WTC11 (cell line): ENCODE data around the gene ADRA1B. TPM values are rescaled to one million over a fixed set of nuclear protein-coding genes. Genes with fewer than 3 reads are reported as not detected.

ENCODE experiments used
- ATAC-seq: fragments of 200-7000 bp; cut with Tn5 transposase; 2 replicates; pipeline ENCODE4 v1.10.0; 2021; ENCODE audit warnings: mild to moderate bottlenecking, moderate library complexity
- CTCF ChIA-PET: fragments of 300-600 bp; sonication (Branson Sonifier 250); formaldehyde crosslinking; loops from one replicate; lab custom pipeline; 2021; ENCODE audit warnings: antibody characterized with exemption; lab: Charles Lee
- POLR2A ChIA-PET: fragments of 350-600 bp; sonication (Branson Sonifier 250); formaldehyde crosslinking; loops from one replicate; lab custom pipeline; 2021; ENCODE audit warnings: antibody characterized with exemption; lab: Charles Lee
- DNase-seq: peaks from one replicate; pipeline ENCODE4 v3.0.0; 2021; ENCODE audit warnings: low spot score
- H3K27ac Mint-ChIP-seq: 2 replicates; pipeline ENCODE4 v1.8.0; 2021; ENCODE audit warnings: mixed read lengths
- H3K27me3 Mint-ChIP-seq: 2 replicates; pipeline ENCODE4 v1.8.0; 2021; ENCODE audit warnings: low read depth, mild to moderate bottlenecking, moderate library complexity, mixed read lengths
- H3K36me3 Mint-ChIP-seq: 2 replicates; pipeline ENCODE4 v1.8.0; 2021; ENCODE audit warnings: mixed read lengths
- H3K4me1 Mint-ChIP-seq: 2 replicates; pipeline ENCODE4 v1.8.0; 2022; ENCODE audit warnings: mixed read lengths
- H3K4me3 Mint-ChIP-seq: 2 replicates; pipeline ENCODE4 v1.8.0; 2021; ENCODE audit warnings: mild to moderate bottlenecking, moderate library complexity, mixed read lengths
- H3K9me3 Mint-ChIP-seq: 2 replicates; pipeline ENCODE4 v1.8.0; 2021; ENCODE audit warnings: mixed read lengths
- AR ChIP-seq: fragments of 250-450 bp; sonication (Bioruptor Pico); IDR thresholded peaks from 2 replicates; pipeline ENCODE4 v1.9.0; 2021; ENCODE audit warnings: mild to moderate bottlenecking
- ATF1 ChIP-seq: sonication (generic); formaldehyde crosslinking; IDR thresholded peaks from 2 replicates; pipeline ENCODE4 v1.8.1; 2023; ENCODE audit warnings: mild to moderate bottlenecking, moderate library complexity, missing genetic modification reagents
- CREB1 ChIP-seq: sonication (generic); formaldehyde crosslinking; IDR thresholded peaks from 2 replicates; pipeline ENCODE4 v1.8.0; 2023; ENCODE audit warnings: mild to moderate bottlenecking, missing genetic modification reagents
- ELF4 ChIP-seq: sonication (generic); formaldehyde crosslinking; IDR thresholded peaks from 2 replicates; pipeline ENCODE4 v1.8.1; 2022; ENCODE audit warnings: low read depth, mild to moderate bottlenecking, moderate library complexity, missing genetic modification reagents
- GTF2I ChIP-seq: fragments of 250-450 bp; sonication (Bioruptor Pico); conservative IDR thresholded peaks from 2 replicates; pipeline ENCODE4 v1.4.0; 2021; ENCODE audit warnings: mild to moderate bottlenecking
- HMGA2 ChIP-seq: fragments of 250-450 bp; sonication (Bioruptor Pico); IDR thresholded peaks from 2 replicates; pipeline ENCODE4 v1.4.0; 2021; ENCODE audit warnings: mild to moderate bottlenecking, moderate library complexity
- MLX ChIP-seq: sonication (generic); formaldehyde crosslinking; IDR thresholded peaks from 2 replicates; pipeline ENCODE4 v1.8.1; 2023; ENCODE audit warnings: mild to moderate bottlenecking, missing genetic modification reagents, moderate library complexity
- MYBL2 ChIP-seq: sonication (generic); formaldehyde crosslinking; IDR thresholded peaks from 2 replicates; pipeline ENCODE4 v1.8.1; 2023; ENCODE audit warnings: mild to moderate bottlenecking, moderate library complexity, missing genetic modification reagents
- NFYB ChIP-seq: sonication (generic); formaldehyde crosslinking; conservative IDR thresholded peaks from 2 replicates; pipeline ENCODE4 v1.8.0; 2022; ENCODE audit warnings: low read depth, missing genetic modification reagents
- NR2C2 ChIP-seq: sonication (generic); formaldehyde crosslinking; IDR thresholded peaks from 2 replicates; pipeline ENCODE4 v1.8.0; 2022; ENCODE audit warnings: mild to moderate bottlenecking, missing genetic modification reagents
- PRDM15 ChIP-seq: sonication (generic); formaldehyde crosslinking; IDR thresholded peaks from 2 replicates; pipeline ENCODE4 v1.8.0; 2022; ENCODE audit warnings: missing genetic modification reagents
- SMAD3 ChIP-seq: sonication (generic); formaldehyde crosslinking; IDR thresholded peaks from 2 replicates; pipeline ENCODE4 v1.8.0; 2022; ENCODE audit warnings: missing genetic modification reagents, mild to moderate bottlenecking, borderline replicate concordance
- STAT6 ChIP-seq: sonication (generic); formaldehyde crosslinking; conservative IDR thresholded peaks from 2 replicates; pipeline ENCODE4 v1.8.1; 2023; ENCODE audit warnings: mild to moderate bottlenecking, low read depth, missing genetic modification reagents, moderate library complexity
- ZNF232 ChIP-seq: sonication (generic); formaldehyde crosslinking; IDR thresholded peaks from 2 replicates; pipeline ENCODE4 v1.8.0; 2022; ENCODE audit warnings: mild to moderate bottlenecking, missing genetic modification reagents
- ZNF423 ChIP-seq: fragments of 250-450 bp; sonication (Bioruptor Pico); IDR thresholded peaks from 2 replicates; pipeline ENCODE4 v2.1.2; 2022; ENCODE audit warnings: mild to moderate bottlenecking, moderate library complexity
- ZNF425 ChIP-seq: fragments of 250-450 bp; sonication (Bioruptor Pico); conservative IDR thresholded peaks from 2 replicates; pipeline ENCODE4 v1.9.0; 2021; ENCODE audit warnings: mild to moderate bottlenecking
- total RNA-seq: library from RNA; stranded (reverse); gene quantifications from 3 replicates; pipeline ENCODE4 v1.2.3, GENCODE V29; 2021
- TF ChIP-seq, protein P1 (sequence below): sonication (generic); formaldehyde crosslinking; IDR thresholded peaks from 2 replicates; pipeline ENCODE4 v1.8.0; 2022; ENCODE audit warnings: mild to moderate bottlenecking, missing genetic modification reagents
- TF ChIP-seq, protein P2 (sequence below): fragments of 200-600 bp; IDR thresholded peaks from 2 replicates; pipeline ENCODE4 v1.8.0; 2022; ENCODE audit warnings: antibody characterized with exemption
- TF ChIP-seq, protein P3 (sequence below): sonication (generic); formaldehyde crosslinking; IDR thresholded peaks from 2 replicates; pipeline ENCODE4 v1.8.0; 2023; ENCODE audit warnings: mild to moderate bottlenecking, missing genetic modification reagents

Gene ADRA1B
- total RNA-seq, 1 experiment from 2014 or later: 0.11 TPM

- no peak for DNase-seq
- CTCF ChIA-PET: no interaction called here
These were observed 34.3 kb upstream of the ADRA1B start for GRCh38 chr5:159881967-159882366.

More at GRCh38 chr5:159881967-159882366, 34.3 kb upstream of the ADRA1B start:
- H3K27ac Mint-ChIP-seq: no peak overlapping the region
- POLR2A ChIA-PET: no interaction called here
- H3K36me3 Mint-ChIP-seq: no peaks in the 10 kb centered on the region
- H3K27me3 Mint-ChIP-seq: peaks cover 5% of the 10 kb centered on the region; the same call in 1 of the 2 replicates
- ATAC-seq: no peak
- peaks cover 4% of the 10 kb centered on the region; the same call in 1 of the 2 replicates for H3K9me3 Mint-ChIP-seq
- TF ChIP-seq NR2C2 (CRISPR knock-in tag) (no peak), MLX (CRISPR knock-in tag) (no peak), PRDM15 (CRISPR knock-in tag) (no peak), ATF1 (CRISPR knock-in tag) (no peak), ELF4 (CRISPR knock-in tag) (no peak), SMAD3 (CRISPR knock-in tag) (no peak), ZNF425 (CRISPR knock-in tag) (no peak), ZNF232 (CRISPR knock-in tag) (no peak), HMGA2 (no peak), STAT6 (CRISPR knock-in tag) (no peak), ZNF423 (CRISPR knock-in tag) (no peak), MYBL2 (no peak), GTF2I (CRISPR knock-in tag) (no peak), NFYB (no peak), AR (CRISPR knock-in tag) (no peak), CREB1 (CRISPR knock-in tag) (no peak)
- TF ChIP-seq, protein P1, sequence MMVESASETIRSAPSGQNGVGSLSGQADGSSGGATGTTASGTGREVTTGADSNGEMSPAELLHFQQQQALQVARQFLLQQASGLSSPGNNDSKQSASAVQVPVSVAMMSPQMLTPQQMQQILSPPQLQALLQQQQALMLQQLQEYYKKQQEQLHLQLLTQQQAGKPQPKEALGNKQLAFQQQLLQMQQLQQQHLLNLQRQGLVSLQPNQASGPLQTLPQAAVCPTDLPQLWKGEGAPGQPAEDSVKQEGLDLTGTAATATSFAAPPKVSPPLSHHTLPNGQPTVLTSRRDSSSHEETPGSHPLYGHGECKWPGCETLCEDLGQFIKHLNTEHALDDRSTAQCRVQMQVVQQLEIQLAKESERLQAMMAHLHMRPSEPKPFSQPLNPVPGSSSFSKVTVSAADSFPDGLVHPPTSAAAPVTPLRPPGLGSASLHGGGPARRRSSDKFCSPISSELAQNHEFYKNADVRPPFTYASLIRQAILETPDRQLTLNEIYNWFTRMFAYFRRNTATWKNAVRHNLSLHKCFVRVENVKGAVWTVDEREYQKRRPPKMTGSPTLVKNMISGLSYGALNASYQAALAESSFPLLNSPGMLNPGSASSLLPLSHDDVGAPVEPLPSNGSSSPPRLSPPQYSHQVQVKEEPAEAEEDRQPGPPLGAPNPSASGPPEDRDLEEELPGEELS (CRISPR knock-in tag): no peak
- TF ChIP-seq, protein P2, sequence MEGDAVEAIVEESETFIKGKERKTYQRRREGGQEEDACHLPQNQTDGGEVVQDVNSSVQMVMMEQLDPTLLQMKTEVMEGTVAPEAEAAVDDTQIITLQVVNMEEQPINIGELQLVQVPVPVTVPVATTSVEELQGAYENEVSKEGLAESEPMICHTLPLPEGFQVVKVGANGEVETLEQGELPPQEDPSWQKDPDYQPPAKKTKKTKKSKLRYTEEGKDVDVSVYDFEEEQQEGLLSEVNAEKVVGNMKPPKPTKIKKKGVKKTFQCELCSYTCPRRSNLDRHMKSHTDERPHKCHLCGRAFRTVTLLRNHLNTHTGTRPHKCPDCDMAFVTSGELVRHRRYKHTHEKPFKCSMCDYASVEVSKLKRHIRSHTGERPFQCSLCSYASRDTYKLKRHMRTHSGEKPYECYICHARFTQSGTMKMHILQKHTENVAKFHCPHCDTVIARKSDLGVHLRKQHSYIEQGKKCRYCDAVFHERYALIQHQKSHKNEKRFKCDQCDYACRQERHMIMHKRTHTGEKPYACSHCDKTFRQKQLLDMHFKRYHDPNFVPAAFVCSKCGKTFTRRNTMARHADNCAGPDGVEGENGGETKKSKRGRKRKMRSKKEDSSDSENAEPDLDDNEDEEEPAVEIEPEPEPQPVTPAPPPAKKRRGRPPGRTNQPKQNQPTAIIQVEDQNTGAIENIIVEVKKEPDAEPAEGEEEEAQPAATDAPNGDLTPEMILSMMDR: no peak
- TF ChIP-seq, protein P3, sequence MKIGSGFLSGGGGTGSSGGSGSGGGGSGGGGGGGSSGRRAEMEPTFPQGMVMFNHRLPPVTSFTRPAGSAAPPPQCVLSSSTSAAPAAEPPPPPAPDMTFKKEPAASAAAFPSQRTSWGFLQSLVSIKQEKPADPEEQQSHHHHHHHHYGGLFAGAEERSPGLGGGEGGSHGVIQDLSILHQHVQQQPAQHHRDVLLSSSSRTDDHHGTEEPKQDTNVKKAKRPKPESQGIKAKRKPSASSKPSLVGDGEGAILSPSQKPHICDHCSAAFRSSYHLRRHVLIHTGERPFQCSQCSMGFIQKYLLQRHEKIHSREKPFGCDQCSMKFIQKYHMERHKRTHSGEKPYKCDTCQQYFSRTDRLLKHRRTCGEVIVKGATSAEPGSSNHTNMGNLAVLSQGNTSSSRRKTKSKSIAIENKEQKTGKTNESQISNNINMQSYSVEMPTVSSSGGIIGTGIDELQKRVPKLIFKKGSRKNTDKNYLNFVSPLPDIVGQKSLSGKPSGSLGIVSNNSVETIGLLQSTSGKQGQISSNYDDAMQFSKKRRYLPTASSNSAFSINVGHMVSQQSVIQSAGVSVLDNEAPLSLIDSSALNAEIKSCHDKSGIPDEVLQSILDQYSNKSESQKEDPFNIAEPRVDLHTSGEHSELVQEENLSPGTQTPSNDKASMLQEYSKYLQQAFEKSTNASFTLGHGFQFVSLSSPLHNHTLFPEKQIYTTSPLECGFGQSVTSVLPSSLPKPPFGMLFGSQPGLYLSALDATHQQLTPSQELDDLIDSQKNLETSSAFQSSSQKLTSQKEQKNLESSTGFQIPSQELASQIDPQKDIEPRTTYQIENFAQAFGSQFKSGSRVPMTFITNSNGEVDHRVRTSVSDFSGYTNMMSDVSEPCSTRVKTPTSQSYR: no peak
- peaks cover 10% of the 10 kb centered on the region for H3K4me1 Mint-ChIP-seq
- no peak overlapping the region for H3K4me3 Mint-ChIP-seq
